ENCODE measurements around the gene DGLUCY. TPM values are rescaled to one million over a fixed set of nuclear protein-coding genes. Genes with fewer than 3 reads are reported as not detected.

DGLUCY gene
- total and polyA plus RNA-seq, 2 of the 13 experiments (the other 11 are each of a cell fraction or from before 2014, with no cell fraction given) = 14.8 to 36.3 TPM

GRCh38 chr14:91100102-91100501 lies 13.8 kb upstream of the DGLUCY start (continued):
- no peak for TF ChIP-seq ZFX (CRISPR knock-in tag; IDR thresholded peaks at IDR 0.05; ENCODE audit: low read depth)
- no peak for TF ChIP-seq ZNF660 (CRISPR knock-in tag; IDR thresholded peaks at IDR 0.05; ENCODE audit: borderline replicate concordance, low read depth)
- TF ChIP-seq, protein P1, sequence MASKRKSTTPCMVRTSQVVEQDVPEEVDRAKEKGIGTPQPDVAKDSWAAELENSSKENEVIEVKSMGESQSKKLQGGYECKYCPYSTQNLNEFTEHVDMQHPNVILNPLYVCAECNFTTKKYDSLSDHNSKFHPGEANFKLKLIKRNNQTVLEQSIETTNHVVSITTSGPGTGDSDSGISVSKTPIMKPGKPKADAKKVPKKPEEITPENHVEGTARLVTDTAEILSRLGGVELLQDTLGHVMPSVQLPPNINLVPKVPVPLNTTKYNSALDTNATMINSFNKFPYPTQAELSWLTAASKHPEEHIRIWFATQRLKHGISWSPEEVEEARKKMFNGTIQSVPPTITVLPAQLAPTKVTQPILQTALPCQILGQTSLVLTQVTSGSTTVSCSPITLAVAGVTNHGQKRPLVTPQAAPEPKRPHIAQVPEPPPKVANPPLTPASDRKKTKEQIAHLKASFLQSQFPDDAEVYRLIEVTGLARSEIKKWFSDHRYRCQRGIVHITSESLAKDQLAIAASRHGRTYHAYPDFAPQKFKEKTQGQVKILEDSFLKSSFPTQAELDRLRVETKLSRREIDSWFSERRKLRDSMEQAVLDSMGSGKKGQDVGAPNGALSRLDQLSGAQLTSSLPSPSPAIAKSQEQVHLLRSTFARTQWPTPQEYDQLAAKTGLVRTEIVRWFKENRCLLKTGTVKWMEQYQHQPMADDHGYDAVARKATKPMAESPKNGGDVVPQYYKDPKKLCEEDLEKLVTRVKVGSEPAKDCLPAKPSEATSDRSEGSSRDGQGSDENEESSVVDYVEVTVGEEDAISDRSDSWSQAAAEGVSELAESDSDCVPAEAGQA (IDR thresholded peaks at IDR 0.05; ENCODE audit: low read depth) = no peak
- TF ChIP-seq, protein P1 (CRISPR knock-in tag; IDR thresholded peaks at IDR 0.05; ENCODE audit: borderline replicate concordance) = no peak
- no peak for TF ChIP-seq ZNF414 (CRISPR knock-in tag; IDR thresholded peaks at IDR 0.05)
- TF ChIP-seq CENPT (CRISPR knock-in tag; IDR thresholded peaks at IDR 0.05; ENCODE audit: low read depth) = no peak
- no peak for TF ChIP-seq ELF1 (CRISPR knock-in tag; IDR thresholded peaks at IDR 0.05)
- TF ChIP-seq ZNF781 (CRISPR knock-in tag; IDR thresholded peaks at IDR 0.05; ENCODE audit: borderline replicate concordance, not compliant biosample characterization) = no peak
- TF ChIP-seq, protein P2, sequence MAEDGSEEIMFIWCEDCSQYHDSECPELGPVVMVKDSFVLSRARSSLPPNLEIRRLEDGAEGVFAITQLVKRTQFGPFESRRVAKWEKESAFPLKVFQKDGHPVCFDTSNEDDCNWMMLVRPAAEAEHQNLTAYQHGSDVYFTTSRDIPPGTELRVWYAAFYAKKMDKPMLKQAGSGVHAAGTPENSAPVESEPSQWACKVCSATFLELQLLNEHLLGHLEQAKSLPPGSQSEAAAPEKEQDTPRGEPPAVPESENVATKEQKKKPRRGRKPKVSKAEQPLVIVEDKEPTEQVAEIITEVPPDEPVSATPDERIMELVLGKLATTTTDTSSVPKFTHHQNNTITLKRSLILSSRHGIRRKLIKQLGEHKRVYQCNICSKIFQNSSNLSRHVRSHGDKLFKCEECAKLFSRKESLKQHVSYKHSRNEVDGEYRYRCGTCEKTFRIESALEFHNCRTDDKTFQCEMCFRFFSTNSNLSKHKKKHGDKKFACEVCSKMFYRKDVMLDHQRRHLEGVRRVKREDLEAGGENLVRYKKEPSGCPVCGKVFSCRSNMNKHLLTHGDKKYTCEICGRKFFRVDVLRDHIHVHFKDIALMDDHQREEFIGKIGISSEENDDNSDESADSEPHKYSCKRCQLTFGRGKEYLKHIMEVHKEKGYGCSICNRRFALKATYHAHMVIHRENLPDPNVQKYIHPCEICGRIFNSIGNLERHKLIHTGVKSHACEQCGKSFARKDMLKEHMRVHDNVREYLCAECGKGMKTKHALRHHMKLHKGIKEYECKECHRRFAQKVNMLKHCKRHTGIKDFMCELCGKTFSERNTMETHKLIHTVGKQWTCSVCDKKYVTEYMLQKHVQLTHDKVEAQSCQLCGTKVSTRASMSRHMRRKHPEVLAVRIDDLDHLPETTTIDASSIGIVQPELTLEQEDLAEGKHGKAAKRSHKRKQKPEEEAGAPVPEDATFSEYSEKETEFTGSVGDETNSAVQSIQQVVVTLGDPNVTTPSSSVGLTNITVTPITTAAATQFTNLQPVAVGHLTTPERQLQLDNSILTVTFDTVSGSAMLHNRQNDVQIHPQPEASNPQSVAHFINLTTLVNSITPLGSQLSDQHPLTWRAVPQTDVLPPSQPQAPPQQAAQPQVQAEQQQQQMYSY (CRISPR knock-in tag; IDR thresholded peaks at IDR 0.05) = no peak
- TF ChIP-seq, protein P3, sequence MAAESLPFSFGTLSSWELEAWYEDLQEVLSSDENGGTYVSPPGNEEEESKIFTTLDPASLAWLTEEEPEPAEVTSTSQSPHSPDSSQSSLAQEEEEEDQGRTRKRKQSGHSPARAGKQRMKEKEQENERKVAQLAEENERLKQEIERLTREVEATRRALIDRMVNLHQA (CRISPR knock-in tag; IDR thresholded peaks at IDR 0.05) = no peak
- no peak for TF ChIP-seq CENPBD1 (CRISPR knock-in tag; IDR thresholded peaks at IDR 0.05; ENCODE audit: borderline replicate concordance, low read depth)

Data from HepG2 (cell line).